ENCODE measurements around the gene WDR82. TPM values are rescaled to one million over a fixed set of nuclear protein-coding genes. Genes with fewer than 3 reads are reported as not detected.

The WDR82 gene
- total RNA-seq, 1 donor: 62.2 TPM

DNA sequence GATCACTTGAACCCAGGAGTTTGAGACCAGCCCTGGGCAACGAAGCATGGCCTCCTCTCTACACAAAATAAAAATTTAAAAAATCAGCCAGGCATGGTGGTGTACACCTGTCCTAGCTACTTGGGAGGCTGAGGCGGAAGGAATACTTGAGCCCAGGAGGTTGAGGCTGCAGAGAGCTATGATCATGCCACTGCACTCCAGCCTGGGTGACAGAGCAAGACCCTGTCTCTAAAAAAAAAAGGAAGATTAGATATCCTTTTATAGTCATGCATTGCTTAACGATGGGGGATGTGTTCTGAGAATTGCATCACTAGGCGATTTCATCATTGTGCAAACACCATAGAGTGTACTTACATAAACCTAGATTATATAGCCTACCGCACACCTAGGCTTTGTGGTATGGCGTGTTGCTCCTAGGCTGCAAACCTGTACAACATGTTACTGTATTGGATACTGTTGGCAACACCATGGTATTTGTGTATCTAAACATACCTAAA is 67.9 kb downstream of the WDR82 start:
- no peak for DNase-seq (ENCODE audit: low read depth in 2 of 3, low spot score in 2 of 3)

DNA sequence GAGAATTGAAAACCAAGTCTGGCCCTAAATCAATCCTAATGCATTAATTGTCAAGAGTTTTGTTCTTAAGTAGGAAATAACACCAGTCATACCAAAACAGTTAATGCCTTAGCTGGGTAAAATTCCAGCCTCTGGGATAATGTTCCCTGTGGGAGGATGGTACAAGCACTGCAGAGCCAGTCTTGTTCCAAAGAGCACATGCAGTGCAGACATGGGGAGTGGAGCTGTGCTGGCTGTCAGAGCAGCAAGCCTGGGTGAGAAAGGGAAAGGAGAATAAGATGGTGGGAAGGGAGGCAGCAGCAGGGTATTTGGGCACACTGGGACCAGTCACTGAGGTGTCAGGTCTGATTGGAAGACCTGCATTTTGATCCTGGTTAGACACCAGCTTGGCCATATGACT is 68.4 kb downstream of the WDR82 start:
- no peak for DNase-seq (ENCODE audit: low read depth in 2 of 3, low spot score in 2 of 3)

DNA sequence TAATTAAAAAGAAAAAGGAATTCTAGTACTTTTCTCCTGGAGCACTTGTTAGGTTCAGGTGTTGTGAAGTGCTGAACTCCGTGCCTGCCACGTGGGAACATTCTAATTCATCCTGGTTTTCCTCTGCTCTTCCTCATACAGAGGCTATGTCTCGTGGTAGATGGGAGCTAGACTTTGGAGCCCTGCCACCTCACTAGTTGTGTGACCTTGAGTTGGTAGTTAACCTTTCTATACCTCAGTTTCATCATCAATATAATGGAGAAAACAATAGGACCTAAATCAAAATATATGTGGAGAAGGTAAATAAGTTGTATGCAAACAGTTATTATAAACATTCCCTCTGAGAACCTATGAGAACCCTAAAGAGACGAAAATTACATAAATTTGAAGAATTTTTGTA is 69.9 kb downstream of the WDR82 start:
- no peak for DNase-seq (ENCODE audit: low read depth in 2 of 3, low spot score in 2 of 3)

DNA sequence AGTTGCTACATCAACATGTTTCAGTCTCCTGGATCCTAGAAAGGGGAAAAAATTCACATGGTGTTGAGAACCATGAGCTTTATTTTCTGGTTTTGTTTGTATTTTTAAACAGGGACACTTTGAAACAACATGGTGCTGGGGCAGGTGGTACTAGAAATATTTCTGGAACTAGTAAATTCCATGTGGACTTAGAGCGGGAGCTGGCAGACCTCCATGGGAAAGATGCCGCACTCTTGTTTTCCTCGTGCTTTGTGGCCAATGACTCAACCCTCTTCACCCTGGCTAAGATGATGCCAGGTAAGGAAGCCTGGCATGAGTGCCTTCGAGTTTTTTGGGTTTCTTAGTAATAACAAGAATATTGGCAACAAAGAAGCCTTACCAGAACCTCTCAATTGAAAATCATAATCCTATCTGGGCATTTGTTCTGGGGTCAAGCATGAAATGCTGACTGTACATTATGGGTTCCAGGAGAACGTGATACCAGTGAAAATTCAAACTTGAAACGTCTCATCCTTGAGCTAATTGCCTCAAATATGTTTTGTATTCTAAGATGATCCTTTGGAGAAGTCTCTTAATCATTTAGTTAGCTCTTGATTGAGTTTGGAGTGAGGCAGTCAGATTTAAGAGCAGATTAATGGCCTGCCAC is 72.6 kb downstream of the WDR82 start:
- DNase-seq (ENCODE audit: low read depth in 2 of 3, low spot score in 2 of 3): no peak

Small RNA genes within 50 kb of the gene (small RNA-seq; reads per million reads assigned to genes)
- gene MIR135A1 (0.34 reads per million), gene MIRLET7G (13,411 reads per million, percentile 100 among the genes with 10 or more reads in this experiment)

Other genes with a start within 250 kb of the WDR82 start
- 25.3 TPM for gene DUSP7, start 222.1 kb downstream of the WDR82 start, total RNA-seq
- 6.7 TPM for gene POC1A, start 124.2 kb downstream of the WDR82 start, total RNA-seq
- gene ALAS1, start 80.5 kb downstream of the WDR82 start, total RNA-seq: 25.6 TPM
- gene TLR9, start 53.0 kb downstream of the WDR82 start, total RNA-seq: under 0.01 TPM
- 157 TPM for gene TWF2, start 39.5 kb downstream of the WDR82 start, total RNA-seq
- 11.6 TPM for gene PPM1M, start 32.9 kb downstream of the WDR82 start, total RNA-seq
- gene GLYCTK, start 9.2 kb upstream of the WDR82 start, total RNA-seq: 36.6 TPM
- 47.1 TPM for gene DNAH1, start 37.7 kb upstream of the WDR82 start, total RNA-seq
- 106 TPM for gene BAP1, start 131.4 kb upstream of the WDR82 start, total RNA-seq
- 17.5 TPM for gene PHF7, start 132.0 kb upstream of the WDR82 start, total RNA-seq
- gene SEMA3G, start 166.5 kb upstream of the WDR82 start, total RNA-seq: 0.54 TPM
- gene TNNC1, start 175.4 kb upstream of the WDR82 start, total RNA-seq: 0.54 TPM
- gene NISCH, start 177.0 kb upstream of the WDR82 start, total RNA-seq: 70.6 TPM
- gene STAB1, start 216.7 kb upstream of the WDR82 start, total RNA-seq: 19.1 TPM

Data from hematopoietic multipotent progenitor cell (in vitro differentiated cells).